Activated B cell treated with CpG ODN at 0.5 μM for 24 hours (primary cell): ENCODE data around the gene IST1. TPM values are rescaled to one million over a fixed set of nuclear protein-coding genes. Genes with fewer than 3 reads are reported as not detected.

Experiments
- ATAC-seq: fragments of 200-7000 bp; cut with Tn5 transposase; one replicate; pipeline ENCODE4 v1.10.0; 2021; ENCODE audit warnings: low read depth, mild to moderate bottlenecking, moderate library complexity
- CTCF ChIA-PET: fragments of 350-600 bp; sonication (Branson Sonifier 250); formaldehyde crosslinking; loops from one replicate; lab custom pipeline; 2021; ENCODE audit warnings: antibody characterized with exemption; lab: Charles Lee
- POLR2A ChIA-PET: fragments of 350-600 bp; sonication (Branson Sonifier 250); formaldehyde crosslinking; loops from one replicate; lab custom pipeline; 2021; ENCODE audit warnings: antibody characterized with exemption; lab: Charles Lee
- DNase-seq: peaks from one replicate; pipeline ENCODE4 v3.0.0; 2022
- H3K27ac Mint-ChIP-seq: one replicate; pipeline ENCODE4 v1.8.0; 2020; ENCODE audit warnings: mixed read lengths
- H3K27me3 Mint-ChIP-seq: one replicate; pipeline ENCODE4 v1.8.0; 2021; ENCODE audit warnings: mixed read lengths
- H3K36me3 Mint-ChIP-seq: one replicate; pipeline ENCODE4 v1.8.0; 2021; ENCODE audit warnings: low read depth, mixed read lengths
- H3K4me1 Mint-ChIP-seq: one replicate; pipeline ENCODE4 v1.8.0; 2021; ENCODE audit warnings: mixed read lengths
- H3K4me3 Mint-ChIP-seq: one replicate; pipeline ENCODE4 v1.8.0; 2020; ENCODE audit warnings: mild to moderate bottlenecking, mixed read lengths
- H3K9me3 Mint-ChIP-seq: one replicate; pipeline ENCODE4 v1.8.0; 2020; ENCODE audit warnings: mixed read lengths
- CTCF ChIP-seq: fragments of 200-600 bp; IDR thresholded peaks from one replicate; pipeline ENCODE4 v1.8.0; 2022; ENCODE audit warnings: antibody characterized with exemption, mild to moderate bottlenecking
- intact Hi-C: fragments of 100-400 bp; cut with micrococcal nuclease; formaldehyde crosslinking; loops from one replicate; pipeline ENCODE4 v1.15.1; 2024
- total RNA-seq: library from RNA; stranded (reverse); gene quantifications from 2 replicates; pipeline ENCODE4 v1.2.3, GENCODE V29; 2022

The IST1 gene
- total RNA-seq, 1 donor from 2014 or later = 206 TPM

GRCh38 chr16:71873199-71873598 lies 22.1 kb upstream of the IST1 start:
- ATAC-seq = no peak
- Mint-ChIP-seq H3K4me1 (peaks cover 7% of the 10 kb centered on the region), H3K36me3 (peaks cover 54% of the 10 kb centered on the region), H3K4me3 (no peak overlapping the region), H3K27ac (no peak overlapping the region), H3K27me3 (no peaks in the 10 kb centered on the region), H3K9me3 (no peaks in the 10 kb centered on the region)
- no peak for TF ChIP-seq CTCF
- ChIA-PET POLR2A (no interaction called here), CTCF (interaction anchor here (2.2 kb wide), 1 partner anchor 9 kb away, joined by 10 read pairs; no protein-coding TSS in a partner anchor)
- intact Hi-C loops = no loop called here
- no peak for DNase-seq

- intact Hi-C loops = no loop called here
- no peak for TF ChIP-seq CTCF
- Mint-ChIP-seq H3K4me3 (no peak overlapping the region), H3K4me1 (peaks cover 41% of the 10 kb centered on the region), H3K36me3 (peaks cover 50% of the 10 kb centered on the region), H3K27ac (peak overlapping the region; percentile 71), H3K9me3 (no peaks in the 10 kb centered on the region), H3K27me3 (no peaks in the 10 kb centered on the region)
- no peak for ATAC-seq
- POLR2A ChIA-PET = interaction anchor here (0.6 to 1.7 kb wide), 2 partner anchors 15 to 17 kb away, joined by 3 to 5 read pairs; partner anchors contain the start of gene IST1
- DNase-seq = no peak
- CTCF ChIA-PET = no interaction called here
These were observed 16.4 kb upstream of the IST1 start for GRCh38 chr16:71878911-71879310.

- peaks cover 46% of the 10 kb centered on the region for H3K36me3 Mint-ChIP-seq
- H3K9me3 Mint-ChIP-seq = no peaks in the 10 kb centered on the region
- H3K4me1 Mint-ChIP-seq = peaks cover 49% of the 10 kb centered on the region
- POLR2A ChIA-PET = interaction anchor here (0.9 to 1.7 kb wide), 4 partner anchors 15 to 73 kb away, joined by 3 to 5 read pairs (median 4); partner anchors contain the start of gene IST1
- no peak for ATAC-seq
- H3K27me3 Mint-ChIP-seq = no peaks in the 10 kb centered on the region
- intact Hi-C loops = loop anchor here (2.0 to 5.0 kb wide), 3 partner anchors 15 to 212 kb away; partner anchors contain the start of genes DHX38, IST1, PHLPP2 and TXNL4B
- no peak for TF ChIP-seq CTCF
- DNase-seq = no peak
- CTCF ChIA-PET = interaction anchor here (1.6 kb wide), 1 partner anchor 81 kb away, joined by 6 read pairs; no protein-coding TSS in a partner anchor
- H3K4me3 Mint-ChIP-seq = no peak overlapping the region
- H3K27ac Mint-ChIP-seq = peak overlapping the region; percentile 77
These were observed 15.2 kb upstream of the IST1 start for GRCh38 chr16:71880176-71880575.

- peaks cover 55% of the 10 kb centered on the region for H3K4me1 Mint-ChIP-seq
- H3K27ac Mint-ChIP-seq = peak overlapping the region; percentile 93
- ChIA-PET POLR2A (interaction anchor here (0.5 to 5.8 kb wide), 26 partner anchors 11 to 399 kb away, joined by 3 to 144 read pairs (median 4); partner anchors contain the start of genes AP1G1, IST1 and PHLPP2), CTCF (interaction anchor here (0.7 to 3.2 kb wide), 24 partner anchors 9 to 318 kb away, joined by 3 to 20 read pairs (median 4); partner anchors contain the start of genes AP1G1, ATXN1L, IST1 and TXNL4B)
- DNase-seq (peak; percentile 26), ATAC-seq (peak; percentile 61)
- TF ChIP-seq CTCF = peak; percentile 56
- H3K36me3 Mint-ChIP-seq = peaks cover 28% of the 10 kb centered on the region
- intact Hi-C loops = loop anchor here (1.0 to 5.0 kb wide), 8 partner anchors 18 to 318 kb away; partner anchors contain the start of genes ATXN1L, DHX38, PHLPP2 and TXNL4B
- peak overlapping the region; percentile 86 for H3K4me3 Mint-ChIP-seq
- no peaks in the 10 kb centered on the region for H3K27me3 Mint-ChIP-seq
- H3K9me3 Mint-ChIP-seq = no peaks in the 10 kb centered on the region
These were observed 12.7 kb upstream of the IST1 start for GRCh38 chr16:71882505-71883167.
